Sciatic nerve (tissue), 2 donors: ENCODE data around the gene PIK3AP1. TPM values are rescaled to one million over a fixed set of nuclear protein-coding genes. Genes with fewer than 3 reads are reported as not detected.
"Not testable (repeated sequence)": the region's sequence is repeated elsewhere in the genome, so short reads cannot be mapped to it uniquely, and the experiment has no call there.

ENCODE experiments used
- ATAC-seq: fragments of 200-7000 bp; cut with Tn5 transposase; one replicate; pipeline ENCODE4 v1.9.1; 2020; ENCODE audit warnings: mild to moderate bottlenecking, moderate library complexity
- DNase-seq: peaks from one replicate; pipeline ENCODE4 v3.0.0-alpha.2; 2020; ENCODE audit warnings: low spot score
- intact Hi-C: fragments of 100-400 bp; cut with DNase I; formaldehyde crosslinking; loops from one replicate; pipeline ENCODE4 v1.14.2; 2022
- total RNA-seq: library from RNA; stranded (reverse); fragmentation: NEBNext Ultra II Directional; extraction: Animal tissue kit (Norgen Biotek cat#: 25700); gene quantifications from one replicate; pipeline ENCODE4 v1.2.1, GENCODE V29; 2021
- donor health status: DM: no; HTN: no; CAD: no.
- donor health status: DM: no; HTN: no; CAD: no.

PIK3AP1 gene
- total RNA-seq, 1 donor from 2014 or later, result 13.8 TPM

DNA sequence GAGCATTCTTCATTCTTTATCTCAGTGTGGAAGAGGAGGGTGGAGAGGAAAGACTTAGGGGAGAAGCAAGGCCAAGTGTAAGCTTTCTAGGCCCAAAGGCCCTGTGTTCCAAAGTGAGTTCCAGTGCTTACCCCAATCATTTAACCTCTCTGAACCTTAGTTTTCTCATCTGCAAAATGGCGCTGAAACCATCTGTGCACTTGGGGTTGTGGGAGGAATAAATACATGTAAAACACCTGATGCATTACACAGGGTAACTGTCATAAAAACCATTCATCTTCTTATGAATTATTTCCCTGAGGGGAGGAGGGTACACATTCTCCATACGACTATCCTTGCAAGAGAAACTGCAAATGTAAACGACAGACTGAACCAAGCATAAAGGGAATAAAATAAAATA lies 19.0 kb downstream of the PIK3AP1 start:
- no peak for DNase-seq
- no peak for ATAC-seq
- intact Hi-C loops, result no loop called here

GRCh38 chr10:96700374-96701099 lies 19.8 kb downstream of the PIK3AP1 start:
- DNase-seq (no peak), ATAC-seq (no peak)
- intact Hi-C loops, result no loop called here

DNA sequence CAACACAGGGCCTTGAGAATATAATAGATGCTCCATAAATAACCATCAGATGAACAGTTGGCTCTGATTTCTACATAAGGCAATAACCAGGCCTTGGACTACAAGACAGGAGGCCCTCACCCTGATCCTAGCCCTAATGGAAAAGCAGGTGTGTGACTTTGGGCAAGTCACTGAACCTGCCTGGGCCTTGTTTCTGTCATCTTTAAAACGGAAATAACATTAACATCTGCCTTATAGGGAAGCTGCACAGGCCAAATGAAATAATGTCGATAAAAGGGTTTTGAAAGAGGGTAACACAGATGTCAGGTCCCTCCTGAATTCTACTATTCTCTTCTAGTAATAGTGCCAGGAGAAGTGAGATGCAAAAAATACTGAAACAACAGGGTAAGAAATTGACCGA lies 20.7 kb downstream of the PIK3AP1 start:
- DNase-seq (no peak), ATAC-seq (no peak)
- intact Hi-C loops, result no loop called here

DNA sequence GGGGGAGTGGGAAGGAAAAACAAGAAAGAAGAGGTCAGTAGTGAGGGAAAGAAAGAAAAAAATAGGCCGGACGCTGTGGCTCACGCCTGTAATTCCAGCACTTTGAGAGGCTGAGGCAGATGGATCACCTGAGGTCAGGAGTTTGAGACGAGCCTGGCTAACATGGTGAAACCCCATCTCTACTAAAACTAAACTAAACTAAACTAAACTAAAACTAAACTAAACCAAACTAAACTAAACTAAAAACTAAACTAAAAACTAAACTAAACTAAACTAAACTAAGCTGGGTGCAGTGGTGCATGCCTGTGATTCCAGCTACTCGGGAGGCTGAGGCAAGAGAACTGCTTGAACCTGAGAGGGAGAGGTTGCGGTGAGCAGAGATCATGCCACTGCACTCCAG lies 22.0 kb downstream of the PIK3AP1 start:
- intact Hi-C loops, DNase-seq, ATAC-seq: not testable (repeated sequence)

DNA sequence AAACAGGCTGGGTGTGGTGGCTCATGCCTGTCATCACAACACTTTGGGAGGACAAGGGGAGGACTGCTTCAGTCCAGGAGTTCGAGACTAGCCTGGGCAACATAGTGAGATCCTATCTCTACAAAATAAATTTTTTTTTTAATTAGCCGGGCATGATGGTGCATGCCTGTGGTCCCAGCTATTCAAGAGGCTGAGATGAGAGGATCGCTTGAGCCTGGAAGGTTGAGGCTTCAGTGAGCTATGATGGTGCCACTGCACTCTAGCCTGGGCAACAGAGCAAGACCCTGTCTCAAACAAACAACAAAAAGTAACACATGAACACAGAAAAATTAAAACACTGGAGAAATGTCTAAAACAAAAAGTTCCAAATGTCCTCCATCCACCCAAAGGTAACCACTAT lies 22.9 kb downstream of the PIK3AP1 start:
- ATAC-seq, result no peak
- intact Hi-C loops, result no loop called here

DNA sequence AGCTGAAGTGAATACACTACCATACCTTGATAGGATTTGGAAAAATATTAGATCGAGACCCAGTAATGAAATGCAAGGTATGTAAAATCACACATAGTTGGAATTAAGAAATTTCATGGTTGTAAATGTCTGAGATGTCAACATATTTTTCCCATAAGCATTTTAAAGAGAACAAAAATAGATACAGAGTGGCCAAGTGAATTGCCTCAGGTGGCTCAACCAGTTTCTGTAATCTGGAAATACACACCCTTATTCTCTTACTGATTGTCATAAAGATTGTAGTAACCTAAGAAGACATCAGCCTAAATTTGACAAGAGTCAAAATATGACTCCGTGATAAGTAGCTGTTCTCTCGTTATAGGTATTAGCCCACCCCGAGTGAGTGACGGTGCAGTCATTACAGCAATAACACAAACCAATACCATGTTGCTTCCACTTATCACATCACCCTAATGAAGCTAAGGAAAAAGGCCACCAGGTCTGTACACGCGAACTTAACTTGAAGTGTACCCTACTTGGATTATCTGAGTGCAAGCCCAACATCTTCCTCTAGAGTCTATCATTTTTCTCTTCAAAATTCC lies 23.4 kb downstream of the PIK3AP1 start:
- intact Hi-C loops, result no loop called here
- no peak for DNase-seq
- ATAC-seq, result no peak

More for the DNA sequence above, 22.9 kb downstream of the PIK3AP1 start:
- DNase-seq, result no peak

- intact Hi-C loops, result no loop called here
- DNase-seq (no peak), ATAC-seq (no peak)
These were observed 24.2 kb downstream of the PIK3AP1 start for GRCh38 chr10:96695975-96696634.

DNA sequence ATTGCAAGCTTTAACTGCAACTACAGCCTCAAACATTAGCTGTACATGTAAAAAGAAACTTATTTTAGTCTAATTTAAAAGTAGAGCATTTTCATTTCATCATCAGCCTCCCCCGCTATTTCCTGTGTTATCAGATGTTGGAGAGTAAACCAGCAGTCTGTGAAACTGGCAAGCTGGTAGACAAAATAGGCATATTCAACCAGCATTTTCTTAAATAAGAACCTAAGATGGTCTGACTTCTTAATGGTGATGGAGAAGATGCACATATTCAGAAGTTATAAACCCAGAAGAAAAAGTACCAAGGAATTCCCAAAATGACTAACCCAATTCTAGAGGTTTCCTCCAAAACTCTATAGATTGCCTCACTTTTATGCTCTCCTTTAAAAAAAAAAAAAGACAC lies 24.9 kb downstream of the PIK3AP1 start:
- DNase-seq (no peak), ATAC-seq (no peak)
- intact Hi-C loops, result no loop called here

GRCh38 chr10:96693431-96693830 lies 26.9 kb downstream of the PIK3AP1 start:
- intact Hi-C loops, result no loop called here
- DNase-seq, result no peak
- no peak for ATAC-seq

- no peak for ATAC-seq
- no peak for DNase-seq
- intact Hi-C loops, result no loop called here
These were observed 27.9 kb downstream of the PIK3AP1 start for GRCh38 chr10:96692427-96692826.

DNA sequence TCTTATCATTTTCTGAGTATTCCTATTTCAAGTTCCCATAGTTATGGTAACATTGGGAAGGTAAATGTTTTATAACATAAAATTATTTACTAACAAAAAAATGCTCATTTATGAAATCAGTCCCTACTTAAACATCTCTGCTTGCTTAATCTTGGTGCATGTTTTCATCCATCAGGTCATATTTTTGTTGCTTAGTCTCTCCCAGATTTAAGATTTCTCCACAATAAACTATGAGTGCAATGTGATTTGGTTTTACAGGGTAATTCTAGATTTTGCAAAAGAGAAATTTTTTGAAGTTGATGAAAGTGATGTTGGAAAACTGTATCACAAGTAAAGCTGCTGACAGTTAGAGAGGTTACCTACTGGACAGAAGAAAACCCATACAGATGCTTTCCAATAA lies 28.6 kb downstream of the PIK3AP1 start:
- intact Hi-C loops, result no loop called here
- no peak for ATAC-seq

GRCh38 chr10:96690755-96691730 lies 29.3 kb downstream of the PIK3AP1 start:
- intact Hi-C loops, result no loop called here
- ATAC-seq (no peak), DNase-seq (no peak)

More for the DNA sequence above, 28.6 kb downstream of the PIK3AP1 start:
- no peak for DNase-seq

- intact Hi-C loops, result no loop called here
- ATAC-seq, result no peak
- DNase-seq, result no peak
These were observed 31.5 kb downstream of the PIK3AP1 start for GRCh38 chr10:96688789-96689188.

DNA sequence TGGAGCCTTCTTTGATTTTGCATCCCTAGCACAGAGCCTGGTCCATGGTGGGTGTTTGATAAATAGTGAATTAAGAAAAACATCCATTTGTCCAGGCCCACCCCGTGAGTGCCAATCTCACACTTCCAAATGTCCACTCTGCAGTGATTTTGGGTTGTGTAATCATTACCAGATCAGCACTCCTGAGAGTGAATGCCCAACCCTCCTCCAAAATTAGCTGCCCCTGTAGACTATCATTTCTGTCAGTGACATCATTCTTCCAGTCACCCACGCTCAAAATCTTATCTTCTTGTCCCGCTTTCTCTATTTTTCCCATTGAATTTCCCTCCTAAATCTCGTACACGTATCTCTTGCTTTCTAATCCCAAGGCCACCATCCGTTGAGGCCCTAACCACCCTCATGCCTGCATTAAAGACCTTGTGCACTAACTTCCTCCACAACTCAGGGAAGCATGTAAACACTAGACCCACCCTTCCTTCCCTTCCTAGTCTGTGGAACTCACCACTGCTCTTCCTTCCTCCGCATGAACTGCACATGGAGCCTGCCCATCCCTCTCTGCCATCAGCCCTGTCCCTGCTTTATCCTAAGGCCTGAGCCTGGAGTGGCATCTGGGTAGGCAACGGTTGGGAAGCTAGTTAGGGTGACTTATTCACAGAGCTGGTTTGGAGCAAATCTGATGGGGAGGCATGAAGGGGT lies 32.8 kb downstream of the PIK3AP1 start:
- intact Hi-C loops, result no loop called here
- ATAC-seq (no peak), DNase-seq (no peak)

DNA sequence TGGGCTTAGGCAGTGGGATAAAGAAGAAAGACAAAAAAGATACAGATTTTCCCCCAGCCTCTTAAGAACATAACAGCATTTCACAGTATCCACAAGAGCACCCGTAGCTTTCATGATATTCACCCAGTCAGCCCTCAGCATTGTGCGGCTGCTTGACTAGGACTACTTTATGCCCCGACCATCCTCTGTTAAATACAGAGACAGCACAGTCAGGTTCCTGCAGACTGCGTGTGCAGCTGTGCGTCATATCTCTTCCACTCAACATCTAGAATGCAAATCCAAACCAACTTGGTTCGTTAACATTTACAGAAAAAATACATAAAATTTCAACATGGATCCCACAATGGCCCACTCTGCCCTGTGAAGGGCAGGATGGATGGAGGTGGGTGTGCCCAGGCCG lies 33.8 kb downstream of the PIK3AP1 start:
- ATAC-seq (no peak), DNase-seq (no peak)
- intact Hi-C loops, result no loop called here

DNA sequence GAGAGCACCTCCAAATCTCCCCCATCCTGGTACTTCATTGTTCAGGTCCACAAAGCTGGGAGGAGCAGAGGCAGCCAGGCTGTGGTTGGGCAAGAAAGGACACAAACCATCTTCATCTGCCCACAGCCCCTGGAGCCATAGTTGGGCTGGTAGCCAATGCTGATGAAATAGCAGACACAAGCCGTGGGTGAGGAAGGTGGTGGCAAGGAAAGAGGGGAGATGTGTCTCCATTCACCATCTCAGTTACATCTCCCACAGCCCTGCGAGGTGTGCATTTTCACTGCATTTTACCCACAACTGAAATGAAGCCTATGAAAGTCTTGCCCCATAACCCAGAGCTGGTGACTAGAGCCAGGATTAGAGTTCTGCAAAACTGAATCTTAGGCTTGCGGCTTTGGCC lies 35.0 kb downstream of the PIK3AP1 start:
- no peak for DNase-seq
- no peak for ATAC-seq
- intact Hi-C loops, result no loop called here

DNA sequence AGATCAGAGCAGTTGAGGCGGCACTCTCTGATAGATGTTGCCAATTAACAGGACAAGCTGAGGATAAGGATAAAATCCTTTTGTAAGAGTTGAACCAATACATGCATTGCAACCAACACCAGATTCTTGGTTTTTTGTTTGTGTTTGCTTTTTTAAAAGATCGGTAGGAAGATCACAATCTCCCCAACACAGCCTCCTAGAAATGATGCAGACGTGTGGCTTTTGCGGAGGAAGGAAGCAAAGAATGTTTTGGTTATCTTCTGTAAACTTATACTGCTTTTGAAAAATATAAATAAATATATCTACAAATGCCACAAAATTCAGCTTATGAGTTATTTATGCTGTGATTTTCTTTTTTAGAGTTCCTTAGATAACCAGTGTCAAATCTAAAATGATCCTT lies 35.5 kb downstream of the PIK3AP1 start:
- DNase-seq (no peak), ATAC-seq (no peak)
- intact Hi-C loops, result no loop called here

- no peak for ATAC-seq
- no peak for DNase-seq
- intact Hi-C loops, result no loop called here
These were observed 36.6 kb downstream of the PIK3AP1 start for GRCh38 chr10:96683710-96684109.

DNA sequence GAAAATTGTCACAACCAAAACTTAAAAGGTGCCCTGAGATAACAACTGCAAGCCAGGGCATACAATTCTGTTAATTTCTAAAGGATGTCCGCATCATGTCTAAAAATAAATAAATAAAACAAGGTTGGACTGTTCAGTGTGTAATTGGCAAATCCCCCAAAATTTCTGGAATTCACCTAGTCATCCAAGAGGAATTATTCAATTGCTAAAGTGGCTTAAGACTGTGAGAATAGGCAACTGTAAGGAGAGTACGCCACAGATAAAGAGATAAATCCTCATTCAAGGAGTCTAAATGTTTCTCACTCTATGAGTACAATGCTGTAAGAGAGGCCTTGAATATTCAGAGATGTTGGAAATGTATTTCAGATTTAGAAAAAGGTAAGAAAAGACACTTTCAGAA lies 37.2 kb downstream of the PIK3AP1 start:
- DNase-seq, result no peak
- intact Hi-C loops, result no loop called here
- no peak for ATAC-seq
